Adrenal gland (tissue), 12 donors: ENCODE measurements around the gene ADSL. TPM values are rescaled to one million over a fixed set of nuclear protein-coding genes. Genes with fewer than 3 reads are reported as not detected.

Experiments used
- DNase-seq, 7 donors: peaks; one replicate each; pipeline ENCODE4 v3.0.0-alpha.2; 2019 to 2020
- H3K27ac ChIP-seq, 5 donors: fragments of 200-600 bp; sonication (generic) in 4 of 5; 1 replicate in 3 of 5; 2 replicates in 2 of 5; pipeline versions ENCODE4 v1.5.1 to v1.8.0; 2016 to 2020; ENCODE audit warnings: mild to moderate bottlenecking in 1 of 5
- H3K27me3 ChIP-seq: fragments of 200-600 bp; 2 replicates; pipeline ENCODE4 v1.8.0; 2021
- H3K36me3 ChIP-seq, 2 donors: fragments of 200-600 bp; replicated peaks in 1 of 2; 1 replicate in 1 of 2; 2 replicates in 1 of 2; pipeline versions ENCODE4 v1.5.1 to v1.8.0; 2018 to 2022
- H3K4me1 ChIP-seq, 2 donors: fragments of 200-600 bp; replicated peaks in 1 of 2; 1 replicate in 1 of 2; 2 replicates in 1 of 2; pipeline versions ENCODE4 v1.5.1 to v1.8.0; 2018 to 2021
- H3K4me3 ChIP-seq, 4 donors: fragments of 200-600 bp; sonication (generic) in 3 of 4; one replicate each; pipeline ENCODE4 v1.5.1; 2016 to 2018
- H3K9me3 ChIP-seq, 3 donors: fragments of 200-600 bp; sonication (generic) in 1 of 3; replicated peaks in 1 of 3; 1 replicate in 2 of 3; 2 replicates in 1 of 3; pipeline versions ENCODE4 v1.5.1 to v1.8.0; 2016 to 2021
- CTCF ChIP-seq, 6 experiments: fragments of 450-650 bp in 4 of 6; fragments of 200-600 bp in 2 of 6; sonication (generic) in 1 of 6; IDR thresholded peaks; 1 replicate in 5 of 6; 2 replicates in 1 of 6; pipeline versions ENCODE4 v1.5.1 to v1.8.0; 2016 to 2021; ENCODE audit warnings: antibody characterized with exemption in 6 of 6, mild to moderate bottlenecking in 2 of 6, moderate library complexity in 1 of 6
- POLR2A ChIP-seq, 2 donors: fragments of 450-650 bp; IDR thresholded peaks; one replicate each; pipeline ENCODE4 v1.6.1; 2017; ENCODE audit warnings: antibody characterized with exemption in 2 of 2, mild to moderate bottlenecking in 2 of 2, moderate library complexity in 1 of 2
- WGBS, 4 donors: extraction: QIAGEN DNeasy Blood & Tissue Kit in 2 of 4; methylation state at CpG; one replicate each; pipeline versions ENCODE4 v1.1.5 to v1.1.7; 2013 to 2017; 5-methylcytosine and 5-hydroxymethylcytosine counted together
- intact Hi-C, 2 donors: fragments of 100-400 bp; cut with DNase I; formaldehyde crosslinking; loops; one replicate each; pipeline versions ENCODE4 v1.14.1 to v1.15.0; 2022 to 2023
- polyA plus RNA-seq, 3 donors: library from polyadenylated mRNA; stranded (reverse); fragments of 200-250 nt in 2 of 3; fragments of 350-450 nt in 1 of 3; fragmentation: Illumina TruSeq in 1 of 3; extraction: RNeasy Lipid Tissue Mini Kit (QIAGEN cat#74804) in 1 of 3; gene quantifications; one replicate each; pipeline ENCODE4 v1.2.3, GENCODE V29; 2013 to 2014
- total RNA-seq, 9 donors: library from RNA; depleted of rRNA in 4 of 9; stranded (reverse); fragments of >200 nt in 4 of 9; fragments of 120-200 nt in 1 of 9; fragmentation: NEBNext Ultra II Directional in 1 of 9; extraction: Animal tissue kit (Norgen Biotek cat#: 25700) in 1 of 9; gene quantifications; one replicate each; pipeline versions ENCODE4 v1.1.0 to v1.2.4, GENCODE V29; 2013 to 2023
- donor health status: healthy with polysubstance abuse.
- donor health status: Bipolar disorder and iron deficiency.
- donor health status: DM: yes; HTN: yes; CAD: no.
- donor health status: DM: no; HTN: no; CAD: no.
- donor health status: DM: no; HTN: no; CAD: no.
- donor health status: DM: yes; HTN: yes; CAD: no.

Gene ADSL
- total and polyA plus RNA-seq, 12 donors: 26.8 to 107 (median 57.5) TPM

- 67 to 77% (median 70%) methylated on average over 5 of the region's 5 CpGs for WGBS, 4 donors
- intact Hi-C loops: loop anchor here (10.0 kb wide), 2 partner anchors 53 to 213 kb away; no protein-coding TSS in a partner anchor
- no peak for DNase-seq
These were observed 85.9 kb downstream of the ADSL start for GRCh38 chr22:40432157-40432556.

GRCh38 chr22:40432625-40433024 lies 86.3 kb downstream of the ADSL start:
- Histone ChIP-seq H3K4me1 (peaks cover 16 to 39% of the 10 kb centered on the region in 2 donors), H3K27ac (no peak overlapping the region), H3K36me3 (peaks cover 0 to 28% of the 10 kb centered on the region in 2 donors), H3K4me3 (no peak overlapping the region), H3K27me3 (no peaks in the 10 kb centered on the region), H3K9me3 (no peaks in the 10 kb centered on the region)
- TF ChIP-seq CTCF (IDR thresholded peaks at IDR 0.05) (no peak), POLR2A (IDR thresholded peaks at IDR 0.05) (no peak)
- no peak for DNase-seq
- 84 to 98% (median 94%) methylated on average over 2 of the region's 2 CpGs for WGBS, 4 donors
- intact Hi-C loops: loop anchor here (10.0 kb wide), 2 partner anchors 52 to 212 kb away; no protein-coding TSS in a partner anchor

More at GRCh38 chr22:40432157-40432556, 85.9 kb downstream of the ADSL start:
- Histone ChIP-seq H3K36me3 (peaks cover 0 to 28% of the 10 kb centered on the region in 2 donors), H3K4me1 (peaks cover 12 to 39% of the 10 kb centered on the region in 2 donors), H3K27me3 (no peaks in the 10 kb centered on the region), H3K27ac (peak overlapping the region in 1 of 5 donors; percentile 27), H3K9me3 (no peaks in the 10 kb centered on the region), H3K4me3 (no peak overlapping the region)
- TF ChIP-seq POLR2A (IDR thresholded peaks at IDR 0.05): no peak
- TF ChIP-seq CTCF (IDR thresholded peaks at IDR 0.05): no peak

GRCh38 chr22:40433416-40434090 lies 87.3 kb downstream of the ADSL start:
- Histone ChIP-seq H3K9me3 (no peaks in the 10 kb centered on the region), H3K36me3 (peaks cover 0 to 21% of the 10 kb centered on the region in 2 donors), H3K27ac (no peak overlapping the region), H3K27me3 (no peaks in the 10 kb centered on the region), H3K4me1 (peaks cover 16 to 39% of the 10 kb centered on the region in 2 donors), H3K4me3 (no peak overlapping the region)
- WGBS, 4 donors: 76 to 87% (median 80%) methylated on average over 3 of the region's 3 CpGs
- TF ChIP-seq CTCF (IDR thresholded peaks at IDR 0.05): no peak
- no peak for TF ChIP-seq POLR2A (IDR thresholded peaks at IDR 0.05)
- intact Hi-C loops: loop anchor here (10.0 kb wide), 2 partner anchors 51 to 211 kb away; no protein-coding TSS in a partner anchor
- no peak for DNase-seq

DNA sequence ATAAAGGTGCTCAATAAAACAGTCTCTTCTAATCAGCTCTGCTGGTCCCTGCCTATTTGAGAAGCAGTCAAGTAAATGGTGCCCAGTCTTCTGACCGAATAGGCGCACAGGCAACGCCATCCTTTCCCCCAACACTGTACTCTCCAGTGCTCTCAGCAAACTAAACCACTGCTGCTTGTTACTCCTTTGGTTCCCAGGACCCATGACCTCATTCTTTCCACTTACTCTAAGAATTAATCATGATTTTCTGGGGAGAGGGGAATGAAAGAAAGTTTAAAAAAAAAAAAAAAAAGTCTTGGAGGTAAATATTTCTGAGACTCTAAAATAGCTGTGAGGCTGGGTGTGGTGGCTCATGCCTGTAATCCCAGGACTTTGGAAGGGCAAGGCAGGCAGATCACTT lies 87.8 kb downstream of the ADSL start:
- Histone ChIP-seq H3K36me3 (peaks cover 0 to 16% of the 10 kb centered on the region in 2 donors), H3K9me3 (no peaks in the 10 kb centered on the region), H3K27ac (no peak overlapping the region), H3K4me1 (peaks cover 16 to 39% of the 10 kb centered on the region in 2 donors), H3K27me3 (no peaks in the 10 kb centered on the region), H3K4me3 (no peak overlapping the region)
- intact Hi-C loops: loop anchor here (10.0 kb wide), 2 partner anchors 51 to 211 kb away; no protein-coding TSS in a partner anchor
- TF ChIP-seq POLR2A (IDR thresholded peaks at IDR 0.05) (no peak), CTCF (IDR thresholded peaks at IDR 0.05) (no peak)
- no peak for DNase-seq
- 97 to 100% (median 98%) methylated on average over 3 of the region's 3 CpGs for WGBS, 4 donors
